OCI-LY1 (cell line): ENCODE measurements around the gene TMEM150C.

ENCODE experiments used
- H2AFZ ChIP-seq: fragments of 200-600 bp; sonication (generic), shearing (Covaris generic); 2 replicates; pipeline ENCODE4 v1.6.0; 2014; ENCODE audit warnings: antibody characterized with exemption, mild to moderate bottlenecking, low read length
- H3F3A ChIP-seq: fragments of 200-600 bp; sonication (generic), shearing (Covaris generic); 2 replicates; pipeline ENCODE4 v1.6.0; 2014; ENCODE audit warnings: mild to moderate bottlenecking, antibody characterized with exemption, low read length, moderate library complexity; ENCODE audit not compliant: insufficient read depth
- H3K27ac ChIP-seq: fragments of 200-600 bp; sonication (generic); 2 replicates; pipeline ENCODE4 v1.5.1; 2014; ENCODE audit warnings: low read length, mixed run types, mild to moderate bottlenecking, low read depth; ENCODE audit not compliant: poor library complexity, severe bottlenecking
- H3K27me3 ChIP-seq: fragments of 200-600 bp; sonication (generic); 2 replicates; pipeline ENCODE4 v1.6.0; 2014; ENCODE audit warnings: antibody characterized with exemption, mild to moderate bottlenecking, low read length, moderate library complexity; ENCODE audit not compliant: insufficient read depth
- H3K36me3 ChIP-seq: fragments of 200-600 bp; sonication (generic); 2 replicates; pipeline ENCODE4 v1.6.1; 2014; ENCODE audit warnings: mild to moderate bottlenecking, antibody characterized with exemption, low read length, moderate library complexity, mixed read lengths; ENCODE audit not compliant: insufficient read depth
- H3K4me1 ChIP-seq: fragments of 200-600 bp; sonication (generic); 2 replicates; pipeline ENCODE4 v1.5.1; 2014; ENCODE audit warnings: mild to moderate bottlenecking, low read length, moderate library complexity; ENCODE audit not compliant: insufficient read depth, severe bottlenecking
- H3K4me2 ChIP-seq: fragments of 200-600 bp; sonication (generic), shearing (Covaris generic); 2 replicates; pipeline ENCODE4 v1.6.1; 2014; ENCODE audit warnings: low read length
- H3K4me3 ChIP-seq: fragments of 200-600 bp; sonication (generic); 2 replicates; pipeline ENCODE4 v1.5.1; 2014; ENCODE audit warnings: low read length, low read depth, mild to moderate bottlenecking, mixed read lengths; ENCODE audit not compliant: poor library complexity, severe bottlenecking
- H3K79me2 ChIP-seq: fragments of 200-600 bp; shearing (Covaris generic); 2 replicates; pipeline ENCODE4 v1.6.1; 2016; ENCODE audit warnings: mixed run types, low read length, mixed read lengths; ENCODE audit not compliant: insufficient read depth
- H3K9ac ChIP-seq: fragments of 200-600 bp; sonication (generic), shearing (Covaris generic); 2 replicates; pipeline ENCODE4 v1.6.1; 2014; ENCODE audit warnings: mild to moderate bottlenecking, low read length, mixed read lengths
- H3K9me2 ChIP-seq: fragments of 200-600 bp; sonication (generic), shearing (Covaris generic); 2 replicates; pipeline ENCODE4 v1.6.1; 2014; ENCODE audit warnings: low read depth, mild to moderate bottlenecking, low read length, mixed read lengths
- H3K9me3 ChIP-seq: fragments of 200-600 bp; shearing (Covaris generic); 2 replicates; pipeline ENCODE4 v1.6.1; 2014; ENCODE audit warnings: low read length, mixed read lengths
- H4K20me1 ChIP-seq: fragments of 200-600 bp; sonication (generic), shearing (Covaris generic); 2 replicates; pipeline ENCODE4 v1.6.0; 2016; ENCODE audit warnings: mild to moderate bottlenecking, low read length; ENCODE audit not compliant: insufficient read depth
- CTCF ChIP-seq: fragments of 200-600 bp; sonication (generic), shearing (Covaris generic); IDR thresholded peaks from 2 replicates; pipeline ENCODE4 v1.5.1; 2017; ENCODE audit warnings: mild to moderate bottlenecking, antibody characterized with exemption, low read length, moderate library complexity, mixed read lengths
- EZH2 ChIP-seq: fragments of 200-600 bp; sonication (generic), shearing (Covaris generic); IDR thresholded peaks from 2 replicates; pipeline ENCODE4 v1.8.0; 2017; ENCODE audit warnings: borderline replicate concordance, mixed run types, mild to moderate bottlenecking, antibody characterized with exemption, low read length, moderate library complexity, mixed read lengths

The TMEM150C gene

GRCh38 chr4:82521283-82521682 lies 40.5 kb downstream of the TMEM150C start:
- H3K4me3 ChIP-seq: no peak overlapping the region
- no peaks in the 10 kb centered on the region for H3K79me2 ChIP-seq
- H2AFZ ChIP-seq: no peak overlapping the region
- H3K9ac ChIP-seq: no peak overlapping the region
- no peaks in the 10 kb centered on the region for H3K4me1 ChIP-seq
- H3F3A ChIP-seq: no peaks in the 10 kb centered on the region
- no peak overlapping the region for H3K27ac ChIP-seq
- no peaks in the 10 kb centered on the region for H3K36me3 ChIP-seq
- H3K9me2 ChIP-seq: no peaks in the 10 kb centered on the region
- no peaks in the 10 kb centered on the region for H4K20me1 ChIP-seq
- H3K4me2 ChIP-seq: no peak overlapping the region
- H3K27me3 ChIP-seq: no peaks in the 10 kb centered on the region
- H3K9me3 ChIP-seq: no peaks in the 10 kb centered on the region
- TF ChIP-seq EZH2 (no peak), CTCF (no peak)

GRCh38 chr4:82519776-82520175 lies 42.0 kb downstream of the TMEM150C start:
- H3K36me3 ChIP-seq: no peaks in the 10 kb centered on the region
- no peaks in the 10 kb centered on the region for H3K9me3 ChIP-seq
- TF ChIP-seq EZH2: no peak
- TF ChIP-seq CTCF: no peak
- H4K20me1 ChIP-seq: no peaks in the 10 kb centered on the region
- H3K9ac ChIP-seq: no peak overlapping the region
- H3K4me3 ChIP-seq: no peak overlapping the region
- H3K27ac ChIP-seq: no peak overlapping the region
- no peaks in the 10 kb centered on the region for H3K9me2 ChIP-seq
- H3K79me2 ChIP-seq: no peaks in the 10 kb centered on the region
- H3K4me2 ChIP-seq: no peak overlapping the region
- no peaks in the 10 kb centered on the region for H3K4me1 ChIP-seq
- no peak overlapping the region for H2AFZ ChIP-seq
- H3K27me3 ChIP-seq: no peaks in the 10 kb centered on the region
- no peaks in the 10 kb centered on the region for H3F3A ChIP-seq

DNA sequence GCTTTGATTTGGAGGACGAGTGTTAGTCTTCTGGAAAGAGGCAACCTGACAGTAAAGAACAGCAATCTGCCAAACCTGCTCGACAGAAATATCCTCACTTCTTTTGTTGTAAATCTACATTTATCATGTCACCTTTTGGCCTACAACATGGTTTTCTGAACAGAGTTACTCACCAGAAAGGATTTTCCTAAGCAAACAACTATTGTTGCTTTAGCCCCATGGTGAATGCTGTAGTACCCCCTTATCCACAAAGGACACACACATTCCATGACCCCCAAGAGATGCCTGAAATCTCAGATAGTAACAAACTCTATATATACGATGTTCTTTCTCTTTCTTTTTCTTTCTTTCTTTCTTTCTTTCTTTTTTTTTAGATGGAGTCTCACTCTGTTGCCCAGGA lies 42.7 kb downstream of the TMEM150C start:
- Histone ChIP-seq H3K36me3 (no peaks in the 10 kb centered on the region), H3K27ac (no peak overlapping the region), H3K9me2 (no peaks in the 10 kb centered on the region), H3K4me1 (no peaks in the 10 kb centered on the region), H3K27me3 (no peaks in the 10 kb centered on the region), H3K4me2 (no peak overlapping the region), H3K4me3 (no peak overlapping the region), H4K20me1 (no peaks in the 10 kb centered on the region), H3K9ac (no peak overlapping the region), H3K9me3 (no peaks in the 10 kb centered on the region), H3F3A (no peaks in the 10 kb centered on the region), H3K79me2 (no peaks in the 10 kb centered on the region), H2AFZ (no peak overlapping the region)
- TF ChIP-seq EZH2: no peak
- TF ChIP-seq CTCF: no peak
